GM10847 (cell line): ENCODE data around the gene AMBP.

ENCODE experiments used
- POLR2A ChIP-seq: IDR thresholded peaks from 2 replicates; pipeline ENCODE4 v1.6.1; 2011; ENCODE audit not compliant: insufficient read length; ENCODE audit errors: extremely low read depth

The AMBP gene

GRCh38 chr9:114027863-114028465 is 50.1 kb downstream of the AMBP start:
- no peak for TF ChIP-seq POLR2A

GRCh38 chr9:114027159-114027862 is 50.8 kb downstream of the AMBP start:
- no peak for TF ChIP-seq POLR2A

GRCh38 chr9:114026335-114026734 is 51.8 kb downstream of the AMBP start:
- TF ChIP-seq POLR2A: no peak

DNA sequence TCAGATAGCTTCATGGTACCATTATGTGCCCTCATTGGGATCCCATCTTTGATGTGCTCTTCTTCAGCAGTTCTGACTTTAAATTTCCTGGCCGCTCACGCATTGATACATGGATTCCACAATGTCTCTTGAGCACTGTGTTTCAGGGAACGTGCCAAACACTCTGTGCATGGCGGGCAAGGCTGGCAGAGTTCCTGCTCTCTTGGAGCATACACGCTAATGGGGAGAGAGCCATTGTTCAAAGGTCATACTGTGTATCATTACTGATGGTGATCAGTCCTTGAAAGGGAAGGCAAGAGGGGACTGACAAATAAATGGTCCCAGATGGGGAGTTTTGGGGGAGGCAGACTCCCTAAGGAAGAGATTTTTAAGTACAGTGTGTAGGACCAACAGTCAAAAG is 52.3 kb downstream of the AMBP start:
- no peak for TF ChIP-seq POLR2A

DNA sequence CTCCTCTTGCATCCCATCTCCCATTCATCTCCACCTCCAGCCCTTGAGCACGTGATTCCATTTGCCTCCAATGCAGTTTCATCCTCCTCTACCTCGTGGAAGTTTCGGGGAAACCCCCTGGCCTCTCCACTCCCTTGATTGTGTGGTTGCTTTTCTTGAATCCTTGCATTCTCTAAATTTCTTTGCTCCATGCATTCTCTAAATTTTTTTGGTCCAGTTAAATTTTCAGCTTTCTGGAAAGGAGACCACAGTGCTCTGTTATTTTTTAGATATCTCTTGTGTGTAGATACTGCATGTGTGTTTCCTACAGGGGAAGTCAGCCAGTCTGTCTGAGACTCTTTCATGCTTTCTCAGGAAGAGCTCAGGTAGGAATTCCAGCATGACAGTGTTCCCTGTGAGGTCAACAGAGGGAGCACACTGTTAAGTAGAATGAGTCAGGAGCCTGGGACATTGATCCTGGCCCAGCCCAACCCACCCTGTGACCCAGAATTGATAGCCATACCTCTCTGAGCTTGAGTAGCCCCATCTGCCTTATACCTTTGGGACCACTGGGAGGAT is 52.8 kb downstream of the AMBP start:
- no peak for TF ChIP-seq POLR2A

GRCh38 chr9:114023961-114024360 is 54.1 kb downstream of the AMBP start:
- TF ChIP-seq POLR2A: no peak

DNA sequence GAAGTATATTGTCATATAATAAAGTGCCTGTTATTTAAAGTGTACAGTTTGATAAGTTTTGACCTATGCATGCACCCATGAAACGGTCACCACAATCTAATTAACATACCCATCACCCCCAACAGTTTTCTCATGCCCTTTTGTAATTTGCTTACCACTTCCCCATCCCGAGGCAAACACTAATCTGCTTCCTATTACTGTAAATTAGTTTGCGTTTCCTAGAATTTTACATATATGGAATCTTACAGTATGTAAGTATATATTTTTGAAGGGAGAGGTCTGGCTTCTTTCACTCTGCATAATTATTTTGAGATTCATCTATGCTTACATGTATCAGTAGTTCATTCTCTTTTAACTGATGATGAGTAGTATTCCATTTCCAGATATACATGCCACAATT is 56.5 kb downstream of the AMBP start:
- TF ChIP-seq POLR2A: no peak

DNA sequence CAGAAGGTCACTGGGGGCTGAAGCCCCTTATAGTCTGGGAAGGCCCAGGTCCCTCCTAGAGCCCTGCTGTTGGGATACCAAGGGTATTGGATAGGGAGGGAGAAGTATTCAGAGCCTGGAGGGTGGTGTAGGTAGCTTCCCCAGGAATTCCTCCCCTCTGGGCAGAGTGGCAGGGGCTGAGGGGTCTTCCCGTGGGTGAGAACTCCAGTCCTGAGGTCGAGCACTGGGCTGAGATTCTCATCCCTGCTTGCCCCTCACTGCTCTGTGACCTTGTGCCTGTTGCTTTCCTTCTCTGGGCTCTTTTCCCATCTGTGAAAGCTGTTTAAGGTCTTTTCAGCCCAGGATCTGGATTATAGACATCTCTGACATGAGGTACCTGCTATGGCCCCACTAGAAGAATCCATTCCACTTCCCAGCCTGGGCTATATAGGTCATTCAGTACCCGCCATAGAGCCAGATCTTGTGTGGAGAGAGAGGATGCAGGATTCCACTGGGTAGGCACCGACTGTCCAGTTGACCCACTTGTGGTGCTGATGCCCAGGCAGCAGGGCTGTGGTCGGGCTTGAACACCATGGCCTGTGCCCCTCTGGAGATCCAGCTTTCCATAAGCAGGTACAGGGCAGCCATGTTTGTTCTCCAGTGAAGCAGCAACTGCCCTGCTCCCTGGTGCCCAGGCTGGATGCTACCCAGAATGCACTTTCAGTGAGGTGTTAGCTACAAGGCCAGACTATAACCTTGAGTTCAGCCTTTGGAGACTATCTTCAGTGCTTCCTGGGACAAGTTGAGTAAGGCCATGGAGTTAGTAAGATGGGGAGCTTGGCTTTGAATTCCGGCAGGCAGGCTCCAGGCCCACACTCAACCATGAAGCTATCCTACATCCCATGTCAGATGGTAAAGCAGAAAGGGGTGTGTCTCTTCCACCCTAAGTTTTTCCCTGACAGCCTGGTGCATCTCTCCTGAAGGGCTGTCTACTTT is 60.1 kb downstream of the AMBP start:
- TF ChIP-seq POLR2A: no peak

- TF ChIP-seq POLR2A: no peak
These were observed 61.3 kb downstream of the AMBP start for GRCh38 chr9:114016629-114017423.

DNA sequence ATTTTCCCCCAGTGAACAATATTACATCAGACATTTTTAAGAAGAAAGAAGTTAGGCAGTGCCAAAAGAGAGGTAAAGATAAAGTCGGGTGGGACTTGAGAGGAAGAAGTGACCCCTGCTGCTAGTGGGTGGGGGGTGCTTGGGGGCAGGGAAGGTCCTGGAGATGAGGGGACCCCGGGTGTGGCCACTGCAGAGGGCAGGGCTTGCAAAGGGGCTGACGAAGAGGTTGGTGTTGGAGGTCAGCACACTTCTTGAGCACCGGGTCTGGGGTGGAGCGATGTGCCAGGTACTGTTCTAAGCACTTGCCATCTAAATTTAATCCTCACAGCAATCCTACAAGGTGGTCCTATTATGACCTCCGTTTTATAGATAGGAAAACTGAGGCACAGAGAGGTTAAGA is 62.0 kb downstream of the AMBP start:
- TF ChIP-seq POLR2A: no peak

DNA sequence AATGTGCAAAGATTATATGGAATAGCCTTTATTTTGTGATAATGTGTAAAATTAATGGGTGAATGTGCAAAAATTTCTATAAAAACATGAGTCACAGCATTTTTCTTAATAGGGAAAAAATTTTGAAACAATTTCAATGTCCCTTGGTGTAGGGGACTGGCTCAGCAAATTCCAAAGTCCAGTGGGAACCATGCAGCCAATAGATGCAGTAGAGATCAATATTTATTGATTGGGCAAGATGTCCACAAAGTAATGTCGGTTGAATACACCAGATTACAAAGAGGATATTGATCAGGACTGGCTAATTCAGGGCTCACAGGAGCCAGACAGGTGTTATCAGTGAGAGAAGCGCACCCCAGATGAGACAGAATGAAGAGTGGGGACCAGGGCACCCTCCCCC is 62.5 kb downstream of the AMBP start:
- no peak for TF ChIP-seq POLR2A

GRCh38 chr9:114014044-114014443 is 64.1 kb downstream of the AMBP start:
- TF ChIP-seq POLR2A: no peak

DNA sequence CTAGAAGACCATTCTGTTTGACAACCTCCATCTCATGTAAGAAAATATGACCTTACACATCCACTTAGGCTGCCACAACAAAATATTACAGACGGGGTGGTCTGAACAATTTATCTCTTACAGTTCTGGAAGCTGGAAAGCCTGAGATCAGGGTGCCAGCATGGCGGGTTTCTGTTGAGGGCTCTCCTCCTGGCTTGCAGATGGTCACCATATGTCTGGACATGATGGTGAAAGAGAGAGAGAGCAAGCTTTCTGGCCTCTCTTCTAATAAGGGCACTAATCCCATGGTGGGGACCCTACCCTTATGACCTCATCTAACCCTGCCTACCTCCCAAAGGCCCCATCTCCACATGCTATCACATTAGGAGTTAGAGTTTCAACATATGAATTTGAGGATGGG is 66.0 kb downstream of the AMBP start:
- no peak for TF ChIP-seq POLR2A

GRCh38 chr9:114011313-114011712 is 66.8 kb downstream of the AMBP start:
- TF ChIP-seq POLR2A: no peak
